ENCODE data around the gene FRMD6. TPM values are rescaled to one million over a fixed set of nuclear protein-coding genes. Genes with fewer than 3 reads are reported as not detected.

Gene FRMD6
- total and polyA plus RNA-seq, 2 experiments from 2014 or later = 5.4 to 18.7 TPM

DNA sequence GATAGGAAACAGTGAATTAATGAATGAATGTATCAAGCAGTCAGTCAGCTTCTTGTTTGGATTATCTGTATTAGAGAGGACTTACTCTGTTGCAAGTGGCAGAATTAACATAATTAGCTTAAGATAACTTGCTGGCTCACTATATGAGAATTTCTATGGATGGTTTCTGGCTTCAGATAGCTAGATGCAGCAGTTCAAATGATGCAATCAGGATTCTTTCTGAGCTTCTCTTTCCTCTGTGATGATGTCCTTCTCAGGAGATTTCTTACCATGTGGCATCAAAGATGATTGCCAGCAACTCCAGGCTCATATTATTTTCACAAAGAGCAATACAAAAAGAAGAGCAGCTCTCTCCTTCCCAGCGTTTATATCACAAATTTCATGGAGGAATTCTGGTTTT is 30.7 kb downstream of the FRMD6 start:
- H3K9me3 Mint-ChIP-seq = no peaks in the 10 kb centered on the region
- no peak overlapping the region for H3K4me3 ChIP-seq
- H3K4me1 ChIP-seq (ENCODE audit: insufficient read depth) = 0 out of 2 replicates have a peak, but pooled peaks cover 7% of the 10 kb centered on the region
- DNase-seq (ENCODE audit: low spot score) (no peak), ATAC-seq (no peak)
- no peak overlapping the region for H3K4me2 ChIP-seq
- no peaks in the 10 kb centered on the region for H3K27me3 ChIP-seq (ENCODE audit: insufficient read depth)
- H3K36me3 Mint-ChIP-seq (ENCODE audit: low read depth) = no peaks in the 10 kb centered on the region
- no peaks in the 10 kb centered on the region for H3K36me3 ChIP-seq (ENCODE audit: insufficient read depth)
- no peak overlapping the region for H2AFZ ChIP-seq
- H3K4me3 Mint-ChIP-seq = no peak overlapping the region
- no peaks in the 10 kb centered on the region for H3K27me3 Mint-ChIP-seq (ENCODE audit: insufficient read depth, low read depth, poor library complexity)
- peaks cover 52% of the 10 kb centered on the region for H3K79me2 ChIP-seq (replicated peaks; ENCODE audit: insufficient read depth)
- TF ChIP-seq POLR2AphosphoS5 (IDR thresholded peaks at IDR 0.05; ENCODE audit: low read depth) (no peak), CREB1 (CRISPR knock-in tag; IDR thresholded peaks at IDR 0.05; ENCODE audit: low read depth) (no peak), EZH2phosphoT487 (IDR thresholded peaks at IDR 0.05; ENCODE audit: unreplicated experiment) (no peak), CTCF (conservative IDR thresholded peaks at IDR 0.05; ENCODE audit: low read depth in 2 of 2) (no peak)
- no peaks in the 10 kb centered on the region for H3K9me2 ChIP-seq (ENCODE audit: insufficient read depth)
- H4K20me1 ChIP-seq (replicated peaks; ENCODE audit: insufficient read depth) = 0 out of 2 replicates have a peak, but pooled peaks cover 12% of the 10 kb centered on the region
- peak overlapping the region; percentile 63; the same call in 1 of the 2 replicates for H3K27ac Mint-ChIP-seq
- no peak overlapping the region for H3K27ac ChIP-seq (ENCODE audit: low read depth)
- no peaks in the 10 kb centered on the region for H3F3A ChIP-seq (replicated peaks; ENCODE audit: low read depth)
- H3K4me1 Mint-ChIP-seq = peaks cover 10% of the 10 kb centered on the region; the same call in 2 of the 3 replicates

- H3K79me2 ChIP-seq (replicated peaks; ENCODE audit: insufficient read depth) = peaks cover 49% of the 10 kb centered on the region
- no peak overlapping the region for H3K4me3 ChIP-seq
- H3K27ac ChIP-seq (ENCODE audit: low read depth) = no peak overlapping the region
- TF ChIP-seq STAT1 (IDR thresholded peaks at IDR 0.05; ENCODE audit: unreplicated experiment) (no peak), EZH2phosphoT487 (IDR thresholded peaks at IDR 0.05; ENCODE audit: unreplicated experiment) (no peak), ZNF331 (CRISPR knock-in tag; IDR thresholded peaks at IDR 0.05; ENCODE audit: low read depth) (no peak), EZH2 (IDR thresholded peaks at IDR 0.05; ENCODE audit: low read depth, unreplicated experiment) (no peak), ZNF462 (CRISPR knock-in tag; IDR thresholded peaks at IDR 0.05) (no peak), CREB1 (CRISPR knock-in tag; IDR thresholded peaks at IDR 0.05; ENCODE audit: low read depth) (no peak)
- TF ChIP-seq, protein P1, sequence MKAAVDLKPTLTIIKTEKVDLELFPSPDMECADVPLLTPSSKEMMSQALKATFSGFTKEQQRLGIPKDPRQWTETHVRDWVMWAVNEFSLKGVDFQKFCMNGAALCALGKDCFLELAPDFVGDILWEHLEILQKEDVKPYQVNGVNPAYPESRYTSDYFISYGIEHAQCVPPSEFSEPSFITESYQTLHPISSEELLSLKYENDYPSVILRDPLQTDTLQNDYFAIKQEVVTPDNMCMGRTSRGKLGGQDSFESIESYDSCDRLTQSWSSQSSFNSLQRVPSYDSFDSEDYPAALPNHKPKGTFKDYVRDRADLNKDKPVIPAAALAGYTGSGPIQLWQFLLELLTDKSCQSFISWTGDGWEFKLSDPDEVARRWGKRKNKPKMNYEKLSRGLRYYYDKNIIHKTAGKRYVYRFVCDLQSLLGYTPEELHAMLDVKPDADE (IDR thresholded peaks at IDR 0.05) = no peak
- 0 out of 2 replicates have a peak, but pooled peaks cover 7% of the 10 kb centered on the region for H3K4me1 ChIP-seq (ENCODE audit: insufficient read depth)
- H3K9me2 ChIP-seq (ENCODE audit: insufficient read depth) = no peaks in the 10 kb centered on the region
- Mint-ChIP-seq H3K9me3 (no peaks in the 10 kb centered on the region), H3K4me3 (no peak overlapping the region), H3K27me3 (ENCODE audit: insufficient read depth, low read depth, poor library complexity) (no peaks in the 10 kb centered on the region), H3K36me3 (ENCODE audit: low read depth) (no peaks in the 10 kb centered on the region), H3K4me1 (peaks cover 10% of the 10 kb centered on the region), H3K27ac (no peak overlapping the region)
- ATAC-seq (no peak), DNase-seq (ENCODE audit: low spot score) (no peak)
- no peaks in the 10 kb centered on the region for H3F3A ChIP-seq (replicated peaks; ENCODE audit: low read depth)
- no peak overlapping the region for H2AFZ ChIP-seq
- H3K27me3 ChIP-seq (ENCODE audit: insufficient read depth) = no peaks in the 10 kb centered on the region
- no peaks in the 10 kb centered on the region for H3K36me3 ChIP-seq (ENCODE audit: insufficient read depth)
- H4K20me1 ChIP-seq (replicated peaks; ENCODE audit: insufficient read depth) = 0 out of 2 replicates have a peak, but pooled peaks cover 4% of the 10 kb centered on the region
- no peak overlapping the region for H3K4me2 ChIP-seq
Observed at GRCh38 chr14:51684760-51685159, 33.0 kb downstream of the FRMD6 start.
